NCI-H2171 treated with DMSO at 0.1 percent for 48 hours (cell line): Measurements from ENCODE around the gene THSD4.
A peak's percentile ranks its signal among the peaks of the same experiment; 100 is the strongest.
"Not testable (repeated sequence)": the region's sequence is repeated elsewhere in the genome, so short reads cannot be mapped to it uniquely, and the experiment has no call there.

ENCODE experiments used
- DNase-seq: peaks from one replicate; lab custom pipeline; 2025; lab: John Stamatoyannopoulos, UW

THSD4 gene

GRCh38 chr15:71352125-71352524, 236.9 kb downstream of the THSD4 start:
- no peak for DNase-seq

GRCh38 chr15:71352765-71353164, 237.5 kb downstream of the THSD4 start:
- no peak for DNase-seq

GRCh38 chr15:71353171-71353570, 237.9 kb downstream of the THSD4 start:
- no peak for DNase-seq

- DNase-seq = no peak
These were observed 240.0 kb downstream of the THSD4 start for GRCh38 chr15:71355268-71355667.

GRCh38 chr15:71357321-71357732, 242.1 kb downstream of the THSD4 start:
- no peak for DNase-seq

- DNase-seq = no peak
These were observed 242.7 kb downstream of the THSD4 start for GRCh38 chr15:71357967-71358366.

GRCh38 chr15:71359246-71359645, 244.0 kb downstream of the THSD4 start:
- DNase-seq = no peak

- no peak for DNase-seq
These were observed 247.3 kb downstream of the THSD4 start for GRCh38 chr15:71362556-71362955.

- DNase-seq = no peak
These were observed 248.0 kb downstream of the THSD4 start for GRCh38 chr15:71362987-71363968.

- peak; percentile 83 for DNase-seq
These were observed 248.9 kb downstream of the THSD4 start for GRCh38 chr15:71364117-71364584.

GRCh38 chr15:71366522-71366921, 251.3 kb downstream of the THSD4 start:
- DNase-seq = no peak

GRCh38 chr15:71366926-71367325, 251.7 kb downstream of the THSD4 start:
- no peak for DNase-seq

GRCh38 chr15:71367737-71368136, 252.5 kb downstream of the THSD4 start:
- DNase-seq = not testable (repeated sequence)

GRCh38 chr15:71372769-71373168, 257.5 kb downstream of the THSD4 start:
- DNase-seq = not testable (repeated sequence)

GRCh38 chr15:71373917-71374316, 258.6 kb downstream of the THSD4 start:
- DNase-seq = no peak

- no peak for DNase-seq
These were observed 259.5 kb downstream of the THSD4 start for GRCh38 chr15:71374607-71375352.

- no peak for DNase-seq
These were observed 260.7 kb downstream of the THSD4 start for GRCh38 chr15:71375934-71376333.

GRCh38 chr15:71379893-71380292, 264.6 kb downstream of the THSD4 start:
- no peak for DNase-seq

- no peak for DNase-seq
These were observed 265.1 kb downstream of the THSD4 start for GRCh38 chr15:71380345-71380744.

- DNase-seq = no peak
These were observed 269.2 kb downstream of the THSD4 start for GRCh38 chr15:71384501-71384900.

- DNase-seq = no peak
These were observed 269.8 kb downstream of the THSD4 start for GRCh38 chr15:71385026-71385425.

GRCh38 chr15:71385457-71385856, 270.2 kb downstream of the THSD4 start:
- DNase-seq = no peak

- DNase-seq = no peak
These were observed 270.7 kb downstream of the THSD4 start for GRCh38 chr15:71386005-71386404.
